Measurements from ENCODE around the gene MDGA2. TPM values are rescaled to one million over a fixed set of nuclear protein-coding genes. Genes with fewer than 3 reads are reported as not detected.

The MDGA2 gene
- total and polyA plus RNA-seq, 7 donors: 0.01 TPM; not detected in 6

GRCh38 chr14:46818147-46818546, 857.3 kb downstream of the MDGA2 start:
- no peaks in the 10 kb centered on the region for H3K4me1 ChIP-seq
- H3K9me3 ChIP-seq: no peaks in the 10 kb centered on the region
- ATAC-seq (no peak), DNase-seq (no peak)
- intact Hi-C loops (cut with DNase I): no loop called here
- H3K36me3 ChIP-seq (ENCODE audit: insufficient read depth in 1 of 2, low read depth in 1 of 2): no peaks in the 10 kb centered on the region
- H3K27ac ChIP-seq: no peak overlapping the region
- TF ChIP-seq CTCF (IDR thresholded peaks at IDR 0.05): no peak
- 79 to 83% (median 83%) methylated on average over 1 of the region's 1 CpG for WGBS, 3 donors
- no peaks in the 10 kb centered on the region for H3K27me3 ChIP-seq (ENCODE audit: insufficient read depth in 3 of 3, low read length in 2 of 3)
- H3K4me3 ChIP-seq: no peak overlapping the region

GRCh38 chr14:46793144-46793543, 882.3 kb downstream of the MDGA2 start:
- H3K27me3 ChIP-seq (ENCODE audit: insufficient read depth in 3 of 3, low read length in 2 of 3): no peaks in the 10 kb centered on the region
- H3K4me3 ChIP-seq: no peak overlapping the region
- no peaks in the 10 kb centered on the region for H3K4me1 ChIP-seq
- TF ChIP-seq CTCF (IDR thresholded peaks at IDR 0.05): no peak
- H3K36me3 ChIP-seq (ENCODE audit: insufficient read depth in 1 of 2, low read depth in 1 of 2): no peaks in the 10 kb centered on the region
- DNase-seq (no peak), ATAC-seq (no peak)
- intact Hi-C loops (cut with DNase I): no loop called here
- peaks cover 12% of the 10 kb centered on the region for H3K9me3 ChIP-seq
- H3K27ac ChIP-seq: no peak overlapping the region
